Coronary artery (tissue), 2 donors: Measurements from ENCODE around the gene DCK.
"Not testable (repeated sequence)": the region's sequence is repeated elsewhere in the genome, so short reads cannot be mapped to it uniquely, and the experiment has no call there.

ENCODE experiments used
- DNase-seq: peaks from one replicate; pipeline ENCODE4 v3.0.0-alpha.2; 2017; ENCODE audit warnings: low spot score
- H3K27ac ChIP-seq, 2 donors: fragments of 200-600 bp; sonication (generic); one replicate each; pipeline ENCODE4 v1.5.1; 2016 to 2019
- H3K4me3 ChIP-seq: fragments of 200-600 bp; sonication (generic); 2 replicates; pipeline ENCODE4 v1.5.1; 2016; ENCODE audit warnings: mild to moderate bottlenecking, moderate library complexity
- CTCF ChIP-seq: fragments of 200-600 bp; sonication (generic); IDR thresholded peaks from one replicate; pipeline ENCODE4 v1.5.1; 2019; ENCODE audit warnings: antibody characterized with exemption

Gene DCK

GRCh38 chr4:71029504-71029903 is 36.1 kb downstream of the DCK start:
- no peak overlapping the region for H3K4me3 ChIP-seq
- no peak for TF ChIP-seq CTCF
- no peak for DNase-seq
- no peak overlapping the region for H3K27ac ChIP-seq

- not testable (repeated sequence) for H3K4me3 ChIP-seq, DNase-seq
Measured at GRCh38 chr4:71032106-71032505, 38.7 kb downstream of the DCK start.

GRCh38 chr4:71045256-71045655 is 51.8 kb downstream of the DCK start:
- TF ChIP-seq CTCF: no peak
- H3K4me3 ChIP-seq: no peak overlapping the region
- no peak overlapping the region for H3K27ac ChIP-seq
- DNase-seq: no peak

More at GRCh38 chr4:71032106-71032505, 38.7 kb downstream of the DCK start:
- not testable (repeated sequence) for H3K27ac ChIP-seq

- TF ChIP-seq CTCF: no peak
- Histone ChIP-seq H3K4me3 (no peak overlapping the region), H3K27ac (no peak overlapping the region)
- DNase-seq: no peak
Measured at GRCh38 chr4:71049395-71049794, 55.9 kb downstream of the DCK start.

- TF ChIP-seq CTCF: no peak
- no peak for DNase-seq
- H3K4me3 ChIP-seq: no peak overlapping the region
- no peak overlapping the region for H3K27ac ChIP-seq
Measured at GRCh38 chr4:71050809-71051208, 57.4 kb downstream of the DCK start.

GRCh38 chr4:71052034-71052433 is 58.6 kb downstream of the DCK start:
- no peak for DNase-seq
- no peak for TF ChIP-seq CTCF
- Histone ChIP-seq H3K4me3 (no peak overlapping the region), H3K27ac (no peak overlapping the region)

GRCh38 chr4:71052716-71053115 is 59.3 kb downstream of the DCK start:
- no peak overlapping the region for H3K4me3 ChIP-seq
- no peak for TF ChIP-seq CTCF
- no peak overlapping the region for H3K27ac ChIP-seq
- no peak for DNase-seq

GRCh38 chr4:71053613-71054012 is 60.2 kb downstream of the DCK start:
- DNase-seq, H3K27ac ChIP-seq, H3K4me3 ChIP-seq: not testable (repeated sequence)

- H3K4me3 ChIP-seq, H3K27ac ChIP-seq, DNase-seq: not testable (repeated sequence)
Measured at GRCh38 chr4:71059573-71059972, 66.1 kb downstream of the DCK start.
